ENCODE data around the gene ITGA8. TPM values are rescaled to one million over a fixed set of nuclear protein-coding genes. Genes with fewer than 3 reads are reported as not detected.

Gene ITGA8
- total RNA-seq, 1 donor from 2014 or later, result 15.5 TPM

DNA sequence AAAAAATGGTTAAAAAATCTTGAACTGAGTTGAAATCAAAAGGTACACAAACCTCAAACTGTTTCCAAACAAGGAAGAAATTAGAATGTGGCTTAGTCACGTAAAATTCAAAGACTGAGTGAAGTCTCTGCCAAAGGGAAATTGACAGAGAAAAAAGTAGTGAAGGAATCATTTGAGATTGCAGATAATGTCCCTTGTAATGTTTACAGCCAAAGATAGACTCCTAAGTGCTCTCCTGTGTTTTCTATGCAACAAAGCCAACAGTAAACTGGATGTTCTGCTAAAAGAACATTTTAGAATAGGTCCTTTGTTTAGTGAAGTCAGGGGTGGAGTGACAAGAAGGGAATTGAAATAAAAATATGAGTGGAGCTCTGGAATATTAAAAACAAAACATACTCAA lies 117.9 kb downstream of the ITGA8 start:
- Histone ChIP-seq H3K36me3 (no peaks in the 10 kb centered on the region), H3K4me1 (peaks cover 9% of the 10 kb centered on the region), H3K27ac (no peak overlapping the region), H3K4me3 (no peak overlapping the region), H3K27me3 (no peaks in the 10 kb centered on the region), H3K9me3 (no peaks in the 10 kb centered on the region)
- no peak for DNase-seq (ENCODE audit: extremely low spot score in 2 of 2)
- TF ChIP-seq POLR2AphosphoS5 (IDR thresholded peaks at IDR 0.05; ENCODE audit: insufficient read depth in 1 of 2, low read depth in 1 of 2), result peak in 1 of 2 donors; percentile 56
- TF ChIP-seq, protein P1, sequence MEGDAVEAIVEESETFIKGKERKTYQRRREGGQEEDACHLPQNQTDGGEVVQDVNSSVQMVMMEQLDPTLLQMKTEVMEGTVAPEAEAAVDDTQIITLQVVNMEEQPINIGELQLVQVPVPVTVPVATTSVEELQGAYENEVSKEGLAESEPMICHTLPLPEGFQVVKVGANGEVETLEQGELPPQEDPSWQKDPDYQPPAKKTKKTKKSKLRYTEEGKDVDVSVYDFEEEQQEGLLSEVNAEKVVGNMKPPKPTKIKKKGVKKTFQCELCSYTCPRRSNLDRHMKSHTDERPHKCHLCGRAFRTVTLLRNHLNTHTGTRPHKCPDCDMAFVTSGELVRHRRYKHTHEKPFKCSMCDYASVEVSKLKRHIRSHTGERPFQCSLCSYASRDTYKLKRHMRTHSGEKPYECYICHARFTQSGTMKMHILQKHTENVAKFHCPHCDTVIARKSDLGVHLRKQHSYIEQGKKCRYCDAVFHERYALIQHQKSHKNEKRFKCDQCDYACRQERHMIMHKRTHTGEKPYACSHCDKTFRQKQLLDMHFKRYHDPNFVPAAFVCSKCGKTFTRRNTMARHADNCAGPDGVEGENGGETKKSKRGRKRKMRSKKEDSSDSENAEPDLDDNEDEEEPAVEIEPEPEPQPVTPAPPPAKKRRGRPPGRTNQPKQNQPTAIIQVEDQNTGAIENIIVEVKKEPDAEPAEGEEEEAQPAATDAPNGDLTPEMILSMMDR (IDR thresholded peaks at IDR 0.05), result no peak
- intact Hi-C loops (cut with DNase I), result no loop called here

DNA sequence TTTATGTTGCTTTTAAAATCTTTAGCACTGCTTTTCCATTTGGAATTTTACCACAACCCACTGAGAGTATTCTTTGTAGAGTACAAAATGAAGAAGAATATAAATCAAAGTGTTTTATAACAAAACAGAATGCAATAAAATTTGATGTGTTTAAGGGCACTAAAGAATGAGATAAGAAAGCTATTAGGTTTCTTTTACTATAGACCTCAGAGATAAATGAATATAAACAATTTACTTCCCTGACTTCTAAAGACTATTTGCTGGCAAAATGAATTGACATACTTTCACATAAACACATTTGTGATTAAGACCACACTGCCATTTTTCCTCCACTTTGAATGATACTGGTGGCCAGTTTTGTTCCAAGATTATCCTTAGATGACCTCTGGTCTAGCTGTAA lies 124.5 kb downstream of the ITGA8 start:
- H3K36me3 ChIP-seq, result no peaks in the 10 kb centered on the region
- no peaks in the 10 kb centered on the region for H3K4me1 ChIP-seq
- H3K4me3 ChIP-seq, result no peak overlapping the region
- TF ChIP-seq, protein P1 (IDR thresholded peaks at IDR 0.05), result no peak
- TF ChIP-seq POLR2AphosphoS5 (IDR thresholded peaks at IDR 0.05; ENCODE audit: insufficient read depth in 1 of 2, low read depth in 1 of 2), result no peak
- no peak for TF ChIP-seq POLR2A (IDR thresholded peaks at IDR 0.05)
- intact Hi-C loops (cut with DNase I), result no loop called here
- H3K27me3 ChIP-seq, result no peaks in the 10 kb centered on the region
- DNase-seq (ENCODE audit: extremely low spot score in 2 of 2), result no peak
- H3K9me3 ChIP-seq, result no peaks in the 10 kb centered on the region
- H3K27ac ChIP-seq, result no peak overlapping the region

DNA sequence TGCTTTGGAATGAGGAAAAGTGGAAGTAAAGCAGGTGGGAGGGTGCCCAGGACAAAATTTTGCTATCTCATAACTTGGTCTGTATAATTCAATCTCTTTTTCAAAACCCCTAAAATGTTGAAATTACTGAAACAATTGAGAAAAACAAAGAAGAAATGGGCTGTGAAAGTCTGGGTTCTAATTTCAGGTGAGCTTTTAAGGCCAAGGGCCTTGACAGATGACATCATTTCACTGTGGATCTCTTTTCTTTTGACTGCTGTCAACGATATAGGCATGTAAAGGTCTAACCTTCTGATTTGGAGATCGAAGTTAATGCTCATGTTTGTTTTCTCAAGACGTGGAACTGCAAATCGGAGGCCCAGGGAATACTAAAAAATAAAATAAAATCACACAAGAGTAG lies 127.8 kb downstream of the ITGA8 start:
- intact Hi-C loops (cut with DNase I), result no loop called here
- Histone ChIP-seq H3K36me3 (no peaks in the 10 kb centered on the region), H3K27me3 (no peaks in the 10 kb centered on the region), H3K4me3 (no peak overlapping the region), H3K4me1 (no peaks in the 10 kb centered on the region), H3K9me3 (no peaks in the 10 kb centered on the region), H3K27ac (no peak overlapping the region)
- no peak for TF ChIP-seq POLR2AphosphoS5 (IDR thresholded peaks at IDR 0.05; ENCODE audit: insufficient read depth in 1 of 2, low read depth in 1 of 2)
- no peak for DNase-seq (ENCODE audit: extremely low spot score in 2 of 2)

DNA sequence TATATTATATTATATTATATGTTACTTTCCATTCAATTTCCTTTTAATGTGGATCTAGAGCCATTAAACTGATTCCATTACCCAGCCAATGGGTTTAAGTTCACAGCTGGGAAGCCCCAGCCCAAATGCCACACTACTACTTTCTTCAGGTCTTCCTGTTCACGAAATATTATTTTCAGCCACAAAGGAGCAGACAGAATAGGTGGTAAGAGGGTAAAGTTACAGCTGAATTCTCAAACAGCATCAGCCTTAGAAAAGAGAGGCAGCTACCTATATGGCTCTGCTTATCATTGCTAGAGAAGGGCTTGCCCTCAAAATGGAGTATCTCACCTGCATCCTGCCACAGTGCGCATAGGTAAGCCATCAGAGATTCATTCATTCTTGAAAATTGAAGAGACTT lies 128.3 kb downstream of the ITGA8 start:
- H3K27me3 ChIP-seq, result no peaks in the 10 kb centered on the region
- intact Hi-C loops (cut with DNase I), result no loop called here
- no peak overlapping the region for H3K27ac ChIP-seq
- H3K9me3 ChIP-seq, result no peaks in the 10 kb centered on the region
- no peaks in the 10 kb centered on the region for H3K36me3 ChIP-seq
- H3K4me3 ChIP-seq, result no peak overlapping the region
- DNase-seq (ENCODE audit: extremely low spot score in 2 of 2), result no peak
- TF ChIP-seq POLR2A (IDR thresholded peaks at IDR 0.05), result no peak
- TF ChIP-seq POLR2AphosphoS5 (IDR thresholded peaks at IDR 0.05; ENCODE audit: insufficient read depth in 1 of 2, low read depth in 1 of 2), result no peak
- no peaks in the 10 kb centered on the region for H3K4me1 ChIP-seq

DNA sequence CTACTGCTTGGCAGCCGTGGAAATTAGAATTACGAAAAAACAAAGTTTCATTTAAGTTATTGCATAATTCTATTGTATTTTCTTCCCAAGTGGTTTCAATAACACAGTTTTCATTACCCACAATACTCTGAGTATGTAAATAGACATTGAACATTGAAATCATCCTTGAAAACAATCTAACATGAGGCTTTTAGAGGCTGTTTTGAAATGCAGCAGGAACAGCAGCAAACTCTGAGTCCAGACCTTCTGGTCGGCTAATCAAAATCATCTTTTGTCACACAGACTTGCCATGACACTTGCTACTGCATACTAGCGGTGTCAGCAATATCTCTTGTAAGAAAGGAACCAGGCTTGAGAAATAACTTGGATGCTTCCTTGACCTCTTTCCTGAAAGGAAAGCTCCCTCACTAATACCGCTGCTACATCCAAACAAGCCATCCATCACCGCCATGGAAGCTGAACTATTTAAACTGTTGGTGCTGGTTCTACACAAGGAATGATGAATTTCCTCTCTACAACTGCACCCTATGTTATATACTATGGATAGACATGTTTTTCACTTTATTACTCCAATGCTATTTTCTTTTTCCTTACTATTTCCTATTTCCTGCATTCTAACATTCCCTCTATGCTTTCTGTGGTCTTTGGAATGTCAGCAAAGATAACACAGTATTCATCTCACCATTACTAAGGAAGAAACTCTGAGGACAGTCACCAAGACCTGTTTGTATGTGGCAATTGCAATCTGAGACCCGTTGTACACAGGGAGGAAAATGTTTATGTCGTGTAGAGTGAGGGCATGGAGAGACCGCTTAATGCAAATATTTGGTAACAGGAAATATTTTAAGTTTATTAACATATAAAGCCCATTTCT lies 130.8 kb downstream of the ITGA8 start:
- no peak overlapping the region for H3K4me3 ChIP-seq
- H3K36me3 ChIP-seq, result no peaks in the 10 kb centered on the region
- TF ChIP-seq, protein P1 (IDR thresholded peaks at IDR 0.05), result no peak
- no peak for TF ChIP-seq POLR2A (IDR thresholded peaks at IDR 0.05)
- no peak for TF ChIP-seq POLR2AphosphoS5 (IDR thresholded peaks at IDR 0.05; ENCODE audit: insufficient read depth in 1 of 2, low read depth in 1 of 2)
- no peak for DNase-seq (ENCODE audit: extremely low spot score in 2 of 2)
- intact Hi-C loops (cut with DNase I), result no loop called here
- no peaks in the 10 kb centered on the region for H3K9me3 ChIP-seq
- no peak overlapping the region for H3K27ac ChIP-seq
- no peaks in the 10 kb centered on the region for H3K27me3 ChIP-seq
- H3K4me1 ChIP-seq, result no peaks in the 10 kb centered on the region

DNA sequence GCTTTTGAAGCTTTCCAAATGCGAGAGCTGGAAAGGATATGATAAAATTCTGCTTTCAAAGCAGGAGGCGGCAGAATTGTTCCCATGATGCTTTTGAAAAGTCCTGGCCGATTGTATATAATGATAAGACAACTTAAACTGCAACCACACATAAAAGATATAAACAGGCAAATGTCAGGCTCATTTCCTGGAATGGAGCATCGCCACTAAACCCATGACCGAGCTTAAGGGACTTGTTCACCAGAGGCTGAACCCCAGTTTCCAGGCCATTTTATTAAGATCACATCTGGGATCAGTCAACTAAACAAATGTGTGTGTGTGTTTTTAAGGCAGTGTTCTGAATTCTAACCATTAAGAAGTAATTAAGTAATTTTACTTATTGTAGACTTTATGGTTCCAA lies 131.6 kb downstream of the ITGA8 start:
- Histone ChIP-seq H3K27me3 (no peaks in the 10 kb centered on the region), H3K9me3 (no peaks in the 10 kb centered on the region), H3K4me1 (no peaks in the 10 kb centered on the region), H3K36me3 (no peaks in the 10 kb centered on the region), H3K27ac (no peak overlapping the region), H3K4me3 (no peak overlapping the region)
- intact Hi-C loops (cut with DNase I), result no loop called here
- no peak for TF ChIP-seq POLR2AphosphoS5 (IDR thresholded peaks at IDR 0.05; ENCODE audit: insufficient read depth in 1 of 2, low read depth in 1 of 2)
- TF ChIP-seq, protein P1 (IDR thresholded peaks at IDR 0.05), result no peak
- TF ChIP-seq POLR2A (IDR thresholded peaks at IDR 0.05), result no peak
- DNase-seq (ENCODE audit: extremely low spot score in 2 of 2), result no peak
